Immature natural killer cell (primary cell): ENCODE data around the gene CDC25A. TPM values are rescaled to one million over a fixed set of nuclear protein-coding genes. Genes with fewer than 3 reads are reported as not detected.
"Not testable (repeated sequence)": the region's sequence is repeated elsewhere in the genome, so short reads cannot be mapped to it uniquely, and the experiment has no call there.

ENCODE experiments used
- DNase-seq, 3 donors: peaks; one replicate each; pipeline ENCODE4 v3.0.0; 2022; ENCODE audit warnings: mixed read lengths in 1 of 3
- H3K27ac Mint-ChIP-seq, 6 donors: one replicate each; pipeline ENCODE4 v1.8.0; 2020; ENCODE audit warnings: mixed read lengths in 6 of 6, mild to moderate bottlenecking in 5 of 6, inconsistent platforms in 4 of 6, moderate library complexity in 3 of 6
- H3K27me3 Mint-ChIP-seq, 3 donors: one replicate each; pipeline ENCODE4 v1.8.0; 2020 to 2021; ENCODE audit warnings: low read depth in 3 of 3, mild to moderate bottlenecking in 3 of 3, mixed read lengths in 3 of 3, moderate library complexity in 3 of 3, inconsistent platforms in 1 of 3
- H3K36me3 Mint-ChIP-seq, 3 donors: one replicate each; pipeline ENCODE4 v1.8.0; 2020; ENCODE audit warnings: mixed read lengths in 3 of 3, inconsistent platforms in 2 of 3, mild to moderate bottlenecking in 2 of 3
- H3K4me1 Mint-ChIP-seq, 2 donors: one replicate each; pipeline ENCODE4 v1.8.0; 2020; ENCODE audit warnings: inconsistent platforms in 2 of 2, mild to moderate bottlenecking in 2 of 2, mixed read lengths in 2 of 2, moderate library complexity in 1 of 2
- H3K4me3 Mint-ChIP-seq, 5 donors: one replicate each; pipeline ENCODE4 v1.8.0; 2020; ENCODE audit warnings: mild to moderate bottlenecking in 5 of 5, mixed read lengths in 5 of 5, inconsistent platforms in 3 of 5, moderate library complexity in 3 of 5
- H3K9me3 Mint-ChIP-seq, 6 donors: one replicate each; pipeline ENCODE4 v1.8.0; 2020; ENCODE audit warnings: mild to moderate bottlenecking in 6 of 6, mixed read lengths in 6 of 6, inconsistent platforms in 4 of 6, moderate library complexity in 3 of 6
- polyA plus RNA-seq, 3 donors: library from polyadenylated mRNA; unstranded; fragments of 300-500 nt; fragmentation: Illumina TruSeq; gene quantifications; one replicate each; pipeline ENCODE4 v1.2.3, GENCODE V29; 2021

The CDC25A gene
- polyA plus RNA-seq, 3 donors from 2014 or later, result 0.16 to 0.20 TPM; not detected in 1

GRCh38 chr3:48215466-48215865 is 27.2 kb upstream of the CDC25A start:
- H3K27me3 Mint-ChIP-seq, result peaks cover 0 to 2% (median 0%) of the 10 kb centered on the region in 3 donors
- H3K4me1 Mint-ChIP-seq, result no peaks in the 10 kb centered on the region
- H3K36me3 Mint-ChIP-seq, result no peaks in the 10 kb centered on the region
- H3K4me3 Mint-ChIP-seq, result no peak overlapping the region
- no peak for DNase-seq
- no peaks in the 10 kb centered on the region for H3K9me3 Mint-ChIP-seq
- no peak overlapping the region for H3K27ac Mint-ChIP-seq

GRCh38 chr3:48215019-48215418 is 26.8 kb upstream of the CDC25A start:
- no peak for DNase-seq
- Mint-ChIP-seq H3K4me1 (no peaks in the 10 kb centered on the region), H3K9me3 (no peaks in the 10 kb centered on the region), H3K27ac (no peak overlapping the region), H3K36me3 (no peaks in the 10 kb centered on the region), H3K27me3 (peaks cover 0 to 2% (median 1%) of the 10 kb centered on the region in 3 donors), H3K4me3 (no peak overlapping the region)

- Mint-ChIP-seq H3K27ac (no peak overlapping the region), H3K36me3 (no peaks in the 10 kb centered on the region), H3K4me1 (no peaks in the 10 kb centered on the region), H3K4me3 (no peak overlapping the region), H3K9me3 (no peaks in the 10 kb centered on the region), H3K27me3 (peaks cover 0 to 3% (median 2%) of the 10 kb centered on the region in 3 donors)
- DNase-seq, result no peak
Measured at GRCh38 chr3:48214225-48214624, 26.0 kb upstream of the CDC25A start.

- H3K4me3 Mint-ChIP-seq, DNase-seq, H3K27me3 Mint-ChIP-seq, H3K4me1 Mint-ChIP-seq, H3K36me3 Mint-ChIP-seq, H3K9me3 Mint-ChIP-seq, H3K27ac Mint-ChIP-seq: not testable (repeated sequence)
Measured at GRCh38 chr3:48211776-48212175, 23.6 kb upstream of the CDC25A start.

GRCh38 chr3:48210534-48210933 is 22.3 kb upstream of the CDC25A start:
- not testable (repeated sequence) for H3K36me3 Mint-ChIP-seq, H3K4me3 Mint-ChIP-seq, H3K9me3 Mint-ChIP-seq, H3K27ac Mint-ChIP-seq, H3K4me1 Mint-ChIP-seq, H3K27me3 Mint-ChIP-seq, DNase-seq

- no peak for DNase-seq
- Mint-ChIP-seq H3K27ac (no peak overlapping the region), H3K4me1 (no peaks in the 10 kb centered on the region)
Measured at GRCh38 chr3:48209445-48209844, 21.2 kb upstream of the CDC25A start.

GRCh38 chr3:48208076-48208475 is 19.9 kb upstream of the CDC25A start:
- Mint-ChIP-seq H3K36me3 (no peaks in the 10 kb centered on the region), H3K9me3 (no peaks in the 10 kb centered on the region), H3K27ac (no peak overlapping the region), H3K4me3 (no peak overlapping the region), H3K4me1 (no peaks in the 10 kb centered on the region), H3K27me3 (peaks cover 0 to 3% (median 3%) of the 10 kb centered on the region in 3 donors)
- DNase-seq, result no peak

More at GRCh38 chr3:48209445-48209844, 21.2 kb upstream of the CDC25A start:
- no peak overlapping the region for H3K4me3 Mint-ChIP-seq
- H3K9me3 Mint-ChIP-seq, result no peaks in the 10 kb centered on the region
- H3K36me3 Mint-ChIP-seq, result no peaks in the 10 kb centered on the region
- H3K27me3 Mint-ChIP-seq, result peaks cover 0 to 3% (median 3%) of the 10 kb centered on the region in 3 donors

GRCh38 chr3:48202632-48203031 is 14.4 kb upstream of the CDC25A start:
- no peak overlapping the region for H3K4me3 Mint-ChIP-seq
- no peak overlapping the region for H3K27ac Mint-ChIP-seq
- H3K36me3 Mint-ChIP-seq, result no peaks in the 10 kb centered on the region
- H3K4me1 Mint-ChIP-seq, result no peaks in the 10 kb centered on the region
- peaks cover 0 to 3% (median 0%) of the 10 kb centered on the region in 3 donors for H3K27me3 Mint-ChIP-seq
- no peaks in the 10 kb centered on the region for H3K9me3 Mint-ChIP-seq
- no peak for DNase-seq

- Mint-ChIP-seq H3K36me3 (no peaks in the 10 kb centered on the region), H3K27ac (no peak overlapping the region), H3K9me3 (no peaks in the 10 kb centered on the region), H3K4me1 (no peaks in the 10 kb centered on the region), H3K4me3 (no peak overlapping the region), H3K27me3 (peaks cover 0 to 2% (median under 1%) of the 10 kb centered on the region in 3 donors)
- DNase-seq, result no peak
Measured at GRCh38 chr3:48199117-48199516, 10.9 kb upstream of the CDC25A start.

GRCh38 chr3:48196611-48197010 is 8.4 kb upstream of the CDC25A start:
- Mint-ChIP-seq H3K36me3 (no peaks in the 10 kb centered on the region), H3K27me3 (peaks cover 0 to 7% (median 3%) of the 10 kb centered on the region in 3 donors), H3K4me1 (no peaks in the 10 kb centered on the region), H3K9me3 (no peaks in the 10 kb centered on the region), H3K27ac (no peak overlapping the region), H3K4me3 (no peak overlapping the region)
- no peak for DNase-seq

GRCh38 chr3:48194446-48195071 is 6.3 kb upstream of the CDC25A start:
- Mint-ChIP-seq H3K9me3 (no peaks in the 10 kb centered on the region), H3K36me3 (no peaks in the 10 kb centered on the region), H3K4me1 (no peaks in the 10 kb centered on the region), H3K27ac (no peak overlapping the region), H3K4me3 (no peak overlapping the region), H3K27me3 (peaks cover 2 to 7% (median 3%) of the 10 kb centered on the region in 3 donors)
- peak in 1 of 3 donors; percentile 5 for DNase-seq

- H3K9me3 Mint-ChIP-seq, result no peaks in the 10 kb centered on the region
- no peaks in the 10 kb centered on the region for H3K36me3 Mint-ChIP-seq
- H3K4me1 Mint-ChIP-seq, result peaks cover 14 to 22% of the 10 kb centered on the region in 2 donors
- H3K27ac Mint-ChIP-seq, result peak overlapping the region in 1 of 6 donors; percentile 26
- H3K27me3 Mint-ChIP-seq, result peaks cover 2 to 11% (median 6%) of the 10 kb centered on the region in 3 donors
- no peak overlapping the region for H3K4me3 Mint-ChIP-seq
- DNase-seq, result no peak
Measured at GRCh38 chr3:48190911-48191310, 2.7 kb upstream of the CDC25A start.

- H3K9me3 Mint-ChIP-seq, result no peaks in the 10 kb centered on the region
- peak overlapping the region in 2 of 6 donors; percentile 50 to 61 for H3K27ac Mint-ChIP-seq
- H3K4me3 Mint-ChIP-seq, result peak overlapping the region in 1 of 5 donors; percentile 52
- no peaks in the 10 kb centered on the region for H3K36me3 Mint-ChIP-seq
- peaks cover 2 to 9% (median 6%) of the 10 kb centered on the region in 3 donors for H3K27me3 Mint-ChIP-seq
- peaks cover 14 to 22% of the 10 kb centered on the region in 2 donors for H3K4me1 Mint-ChIP-seq
- DNase-seq, result no peak
Measured at GRCh38 chr3:48189321-48189720, 1.1 kb upstream of the CDC25A start.

GRCh38 chr3:48187579-48188265 is 495 bp downstream of the CDC25A start:
- no peak for DNase-seq
- Mint-ChIP-seq H3K36me3 (no peaks in the 10 kb centered on the region), H3K4me3 (peak overlapping the region; percentile 93 to 96 (median 93))

More at GRCh38 chr3:48187579-48188265, 495 bp downstream of the CDC25A start:
- no peaks in the 10 kb centered on the region for H3K9me3 Mint-ChIP-seq
- H3K27me3 Mint-ChIP-seq, result peaks cover 2 to 5% (median 3%) of the 10 kb centered on the region in 3 donors
- peak overlapping the region in 2 of 6 donors; percentile 64 to 82 for H3K27ac Mint-ChIP-seq
- peaks cover 14 to 22% of the 10 kb centered on the region in 2 donors for H3K4me1 Mint-ChIP-seq
